Neural crest cell (in vitro differentiated cells): ENCODE data around the gene ATP2A1. TPM values are rescaled to one million over a fixed set of nuclear protein-coding genes. Genes with fewer than 3 reads are reported as not detected.
A peak's percentile ranks its signal among the peaks of the same experiment; 100 is the strongest.

Experiments
- DNase-seq: peaks from one replicate; pipeline ENCODE4 v3.0.0; 2021; ENCODE audit warnings: low read depth, mixed read lengths, low spot score
- H3K27ac Mint-ChIP-seq: one replicate; pipeline ENCODE4 v1.8.0; 2021; ENCODE audit warnings: mild to moderate bottlenecking, mixed read lengths; ENCODE audit not compliant: unreplicated experiment
- H3K27me3 Mint-ChIP-seq: 2 replicates; pipeline ENCODE4 v1.8.0; 2021; ENCODE audit warnings: low read depth, mild to moderate bottlenecking, mixed read lengths
- H3K36me3 Mint-ChIP-seq: 2 replicates; pipeline ENCODE4 v1.8.0; 2021; ENCODE audit warnings: low read depth, mild to moderate bottlenecking, mixed read lengths
- H3K4me1 Mint-ChIP-seq: 2 replicates; pipeline ENCODE4 v1.8.0; 2021; ENCODE audit warnings: mixed read lengths
- H3K4me3 Mint-ChIP-seq: one replicate; pipeline ENCODE4 v1.8.0; 2021; ENCODE audit warnings: mild to moderate bottlenecking, mixed read lengths
- H3K9me3 Mint-ChIP-seq: 2 replicates; pipeline ENCODE4 v1.8.0; 2021; ENCODE audit warnings: mixed read lengths
- CTCF ChIP-seq: fragments of 200-600 bp; sonication (generic); conservative IDR thresholded peaks from 2 replicates; pipeline ENCODE4 v1.5.0; 2021; ENCODE audit warnings: antibody characterized with exemption, mild to moderate bottlenecking
- total RNA-seq: library from RNA; stranded (reverse); gene quantifications from 2 replicates; pipeline ENCODE4 v1.2.1, GENCODE V29; 2021

The ATP2A1 gene
- total RNA-seq, 1 donor from 2014 or later: 3.3 TPM

- no peak for TF ChIP-seq CTCF
- H3K4me1 Mint-ChIP-seq: no peaks in the 10 kb centered on the region
- no peaks in the 10 kb centered on the region for H3K36me3 Mint-ChIP-seq
- no peak for DNase-seq
- no peaks in the 10 kb centered on the region for H3K9me3 Mint-ChIP-seq
- H3K27ac Mint-ChIP-seq: no peak overlapping the region
- H3K27me3 Mint-ChIP-seq: no peaks in the 10 kb centered on the region
- H3K4me3 Mint-ChIP-seq: no peak overlapping the region
Observed at GRCh38 chr16:28902909-28903308, 24.6 kb downstream of the ATP2A1 start.

- H3K4me1 Mint-ChIP-seq: no peaks in the 10 kb centered on the region
- no peak for DNase-seq
- H3K27me3 Mint-ChIP-seq: no peaks in the 10 kb centered on the region
- no peak overlapping the region for H3K27ac Mint-ChIP-seq
- no peaks in the 10 kb centered on the region for H3K9me3 Mint-ChIP-seq
- no peak for TF ChIP-seq CTCF
- no peaks in the 10 kb centered on the region for H3K36me3 Mint-ChIP-seq
- H3K4me3 Mint-ChIP-seq: no peak overlapping the region
Observed at GRCh38 chr16:28903344-28904042, 25.2 kb downstream of the ATP2A1 start.

GRCh38 chr16:28904363-28904762 lies 26.1 kb downstream of the ATP2A1 start:
- H3K9me3 Mint-ChIP-seq: no peaks in the 10 kb centered on the region

GRCh38 chr16:28904828-28905227 lies 26.5 kb downstream of the ATP2A1 start:
- no peaks in the 10 kb centered on the region for H3K9me3 Mint-ChIP-seq
- H3K4me1 Mint-ChIP-seq: no peaks in the 10 kb centered on the region
- H3K27ac Mint-ChIP-seq: no peak overlapping the region
- TF ChIP-seq CTCF: no peak
- no peaks in the 10 kb centered on the region for H3K27me3 Mint-ChIP-seq
- H3K4me3 Mint-ChIP-seq: no peak overlapping the region
- no peaks in the 10 kb centered on the region for H3K36me3 Mint-ChIP-seq
- DNase-seq: no peak

More at GRCh38 chr16:28904363-28904762, 26.1 kb downstream of the ATP2A1 start:
- no peak for DNase-seq
- Mint-ChIP-seq H3K4me3 (no peak overlapping the region), H3K4me1 (no peaks in the 10 kb centered on the region), H3K27me3 (no peaks in the 10 kb centered on the region), H3K36me3 (no peaks in the 10 kb centered on the region), H3K27ac (peak overlapping the region; percentile 50)
- no peak for TF ChIP-seq CTCF

- no peaks in the 10 kb centered on the region for H3K36me3 Mint-ChIP-seq
- no peak overlapping the region for H3K4me3 Mint-ChIP-seq
- H3K27me3 Mint-ChIP-seq: no peaks in the 10 kb centered on the region
- no peaks in the 10 kb centered on the region for H3K4me1 Mint-ChIP-seq
- no peak overlapping the region for H3K27ac Mint-ChIP-seq
- no peak for TF ChIP-seq CTCF
- DNase-seq: no peak
- no peaks in the 10 kb centered on the region for H3K9me3 Mint-ChIP-seq
Observed at GRCh38 chr16:28905229-28905754, 27.0 kb downstream of the ATP2A1 start.
